ACHN (cell line): ENCODE data around the gene IL17B.

ENCODE experiments used
- DNase-seq: peaks from one replicate; pipeline ENCODE4 v3.0.0-alpha.2; 2015
- in situ Hi-C: cut with HindIII; loops from 2 replicates; pipeline ENCODE4 v1.10.0; 2017; ENCODE audit warnings: low sequenced_read_pairs, low pct_ligation_motif_present, low pct_unique_long_range_greater_than_20kb

Gene IL17B

GRCh38 chr5:149379177-149379761 lies at the start of gene IL17B:
IL17B (minus strand) TSS chr5:149379292; CDS start chr5:149379225, 67 bp downstream.
- DNase-seq = no peak
- in situ Hi-C loops = no loop called here

GRCh38 chr5:149428032-149428431 lies 48.9 kb upstream of the IL17B start:
- in situ Hi-C loops = no loop called here
- no peak for DNase-seq

GRCh38 chr5:149427374-149427773 lies 48.3 kb upstream of the IL17B start:
- in situ Hi-C loops = no loop called here
- DNase-seq = no peak

- DNase-seq = peak; percentile 48
- in situ Hi-C loops = no loop called here
Measured at GRCh38 chr5:149426931-149427330, 47.8 kb upstream of the IL17B start.

GRCh38 chr5:149425729-149426128 lies 46.6 kb upstream of the IL17B start:
- in situ Hi-C loops = no loop called here

GRCh38 chr5:149424371-149425315 lies 45.6 kb upstream of the IL17B start:
- in situ Hi-C loops = no loop called here
- DNase-seq = no peak

More at GRCh38 chr5:149425729-149426128, 46.6 kb upstream of the IL17B start:
- DNase-seq = no peak

- in situ Hi-C loops = no loop called here
- no peak for DNase-seq
Measured at GRCh38 chr5:149423794-149424268, 44.7 kb upstream of the IL17B start.

GRCh38 chr5:149423049-149423793 lies 44.1 kb upstream of the IL17B start:
- DNase-seq = no peak
- in situ Hi-C loops = no loop called here

GRCh38 chr5:149422366-149423048 lies 43.4 kb upstream of the IL17B start:
- in situ Hi-C loops = no loop called here
- DNase-seq = no peak

GRCh38 chr5:149421834-149422233 lies 42.7 kb upstream of the IL17B start:
- DNase-seq = no peak
- in situ Hi-C loops = no loop called here

GRCh38 chr5:149421372-149421685 lies 42.2 kb upstream of the IL17B start:
- no peak for DNase-seq
- in situ Hi-C loops = no loop called here

GRCh38 chr5:149420545-149421371 lies 41.7 kb upstream of the IL17B start:
- in situ Hi-C loops = no loop called here
- no peak for DNase-seq

- DNase-seq = no peak
- in situ Hi-C loops = no loop called here
Measured at GRCh38 chr5:149419859-149420544, 40.9 kb upstream of the IL17B start.

GRCh38 chr5:149419532-149419858 lies 40.4 kb upstream of the IL17B start:
- DNase-seq = no peak
- in situ Hi-C loops = no loop called here

GRCh38 chr5:149418910-149419531 lies 39.9 kb upstream of the IL17B start:
- in situ Hi-C loops = no loop called here
- no peak for DNase-seq

GRCh38 chr5:149417711-149418368 lies 38.7 kb upstream of the IL17B start:
- DNase-seq = no peak
- in situ Hi-C loops = no loop called here
